ENCODE data around the gene KCNA5. TPM values are rescaled to one million over a fixed set of nuclear protein-coding genes. Genes with fewer than 3 reads are reported as not detected.

The KCNA5 gene
- polyA plus RNA-seq, 1 experiment = not detected

- TF ChIP-seq CTCF (IDR thresholded peaks at IDR 0.05; ENCODE audit: low read depth, low read length) = no peak
- H3K4me3 ChIP-seq (ENCODE audit: low read depth, low read length) = no peak overlapping the region
- H3K27ac ChIP-seq (ENCODE audit: low read depth, low read length) = no peak overlapping the region
- DNase-seq (ENCODE audit: low read depth, low spot score) = no peak
- POLR2A ChIA-PET = no interaction called here
- peaks cover 8% of the 10 kb centered on the region for H3K27me3 ChIP-seq (ENCODE audit: control insufficient read depth, insufficient read depth, low read length)
- no peaks in the 10 kb centered on the region for H3K9me3 ChIP-seq (ENCODE audit: control insufficient read depth, insufficient read depth, low read length)
- CTCF ChIA-PET = interaction anchor here (0.9 to 1.3 kb wide), 3 partner anchors 156 to 158 kb away, joined by 3 to 5 read pairs (median 3); no protein-coding TSS in a partner anchor
Observed at GRCh38 chr12:5013266-5013730, 30.4 kb upstream of the KCNA5 start.

GRCh38 chr12:5014269-5014668, 29.4 kb upstream of the KCNA5 start:
- H3K9me3 ChIP-seq (ENCODE audit: control insufficient read depth, insufficient read depth, low read length) = no peaks in the 10 kb centered on the region
- H3K27me3 ChIP-seq (ENCODE audit: control insufficient read depth, insufficient read depth, low read length) = peaks cover 8% of the 10 kb centered on the region
- H3K4me3 ChIP-seq (ENCODE audit: low read depth, low read length) = no peak overlapping the region
- DNase-seq (ENCODE audit: low read depth, low spot score) = no peak
- ChIA-PET POLR2A (no interaction called here), CTCF (interaction anchor here (0.9 kb wide), 1 partner anchor 157 kb away, joined by 3 read pairs; no protein-coding TSS in a partner anchor)
- H3K27ac ChIP-seq (ENCODE audit: low read depth, low read length) = no peak overlapping the region
- TF ChIP-seq CTCF (IDR thresholded peaks at IDR 0.05; ENCODE audit: low read depth, low read length) = no peak

- H3K4me3 ChIP-seq (ENCODE audit: low read depth, low read length) = no peak overlapping the region
- CTCF ChIA-PET = no interaction called here
- H3K27me3 ChIP-seq (ENCODE audit: control insufficient read depth, insufficient read depth, low read length) = peaks cover 8% of the 10 kb centered on the region
- H3K27ac ChIP-seq (ENCODE audit: low read depth, low read length) = no peak overlapping the region
- DNase-seq (ENCODE audit: low read depth, low spot score) = no peak
- H3K9me3 ChIP-seq (ENCODE audit: control insufficient read depth, insufficient read depth, low read length) = no peaks in the 10 kb centered on the region
- no peak for TF ChIP-seq CTCF (IDR thresholded peaks at IDR 0.05; ENCODE audit: low read depth, low read length)
- POLR2A ChIA-PET = no interaction called here
Observed at GRCh38 chr12:5015711-5016492, 27.8 kb upstream of the KCNA5 start.

GRCh38 chr12:5016526-5016925, 27.2 kb upstream of the KCNA5 start:
- no peak for TF ChIP-seq CTCF (IDR thresholded peaks at IDR 0.05; ENCODE audit: low read depth, low read length)
- Histone ChIP-seq H3K27me3 (ENCODE audit: control insufficient read depth, insufficient read depth, low read length) (peaks cover 8% of the 10 kb centered on the region), H3K9me3 (ENCODE audit: control insufficient read depth, insufficient read depth, low read length) (no peaks in the 10 kb centered on the region), H3K27ac (ENCODE audit: low read depth, low read length) (no peak overlapping the region), H3K4me3 (ENCODE audit: low read depth, low read length) (no peak overlapping the region)
- CTCF ChIA-PET = no interaction called here
- POLR2A ChIA-PET = no interaction called here
- no peak for DNase-seq (ENCODE audit: low read depth, low spot score)

GRCh38 chr12:5017638-5018348, 25.9 kb upstream of the KCNA5 start:
- TF ChIP-seq CTCF (IDR thresholded peaks at IDR 0.05; ENCODE audit: low read depth, low read length) = no peak
- ChIA-PET CTCF (interaction anchor here (1.0 kb wide), 2 partner anchors 161 to 411 kb away, joined by 3 to 4 read pairs; no protein-coding TSS in a partner anchor), POLR2A (no interaction called here)
- Histone ChIP-seq H3K27me3 (ENCODE audit: control insufficient read depth, insufficient read depth, low read length) (peaks cover 6% of the 10 kb centered on the region), H3K9me3 (ENCODE audit: control insufficient read depth, insufficient read depth, low read length) (no peaks in the 10 kb centered on the region), H3K4me3 (ENCODE audit: low read depth, low read length) (no peak overlapping the region), H3K27ac (ENCODE audit: low read depth, low read length) (no peak overlapping the region)
- no peak for DNase-seq (ENCODE audit: low read depth, low spot score)

Data from AG04450 (cell line).